Stimulated activated CD4-positive, alpha-beta T cell treated with anti-CD3 and anti-CD28 coated beads, TNF-alpha, amount 100 ng/mL, for 4 hours (primary cell): ENCODE measurements around the gene RPL4.

ENCODE experiments used
- DNase-seq, 3 experiments: peaks; one replicate each; pipeline ENCODE4 v3.0.0-alpha.2; 2020; ENCODE audit warnings: low read depth in 3 of 3

The RPL4 gene

DNA sequence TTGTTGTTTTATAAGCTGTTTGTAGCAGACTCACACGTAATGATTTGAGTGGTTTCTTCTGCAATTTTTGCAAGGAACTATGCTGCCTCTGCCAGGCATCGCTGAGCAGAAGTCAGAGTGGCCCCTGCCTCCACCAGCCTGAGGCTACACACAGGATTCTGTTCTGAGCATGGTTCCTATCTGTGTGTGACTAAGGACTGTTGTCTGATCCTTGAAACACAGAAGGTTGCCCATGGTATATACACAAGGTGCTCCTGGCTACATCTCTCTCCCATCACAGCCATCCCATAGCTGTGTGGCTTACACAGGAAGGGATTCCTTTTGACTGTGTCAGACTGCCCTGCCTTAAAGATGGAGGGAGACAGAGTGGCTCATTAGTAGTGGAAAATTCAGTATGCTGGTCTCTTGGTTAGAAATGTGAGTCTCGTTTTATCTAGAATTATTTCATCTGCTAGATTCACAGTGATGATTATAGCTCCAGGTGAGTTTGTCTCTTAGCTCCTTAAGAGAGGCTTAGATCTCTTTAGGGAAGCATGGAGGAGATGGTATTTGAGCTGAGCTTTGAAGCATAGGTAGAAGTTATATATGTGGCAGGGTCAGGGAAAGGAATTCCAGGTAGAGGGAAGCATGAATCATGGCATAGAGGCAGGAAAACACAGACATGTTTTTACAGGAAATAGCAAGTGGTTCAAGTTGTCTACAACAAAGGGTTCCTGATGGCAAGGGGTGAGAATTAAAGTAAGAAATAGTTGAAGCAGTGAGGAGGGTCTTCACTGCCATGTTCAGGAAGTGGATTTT is 44.6 kb downstream of the RPL4 start:
- no peak for DNase-seq

DNA sequence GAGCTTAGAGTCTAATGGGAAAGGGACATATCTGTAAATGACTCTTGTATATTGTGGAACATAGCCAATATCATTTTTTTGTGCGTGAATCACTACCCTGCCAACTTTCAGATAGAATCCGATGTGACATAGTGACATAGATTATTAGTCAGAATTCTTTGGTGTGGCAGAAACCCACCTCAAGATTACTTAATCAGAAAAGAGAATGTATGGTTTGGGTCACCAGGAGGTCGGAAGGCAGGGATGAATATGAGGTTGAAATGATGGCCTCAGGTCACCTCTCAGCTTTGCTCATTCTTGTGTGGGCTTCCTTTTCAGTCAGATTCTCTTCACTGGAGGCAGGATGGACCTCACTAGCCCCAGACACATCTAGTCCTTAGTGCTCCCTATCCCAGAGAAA is 48.4 kb downstream of the RPL4 start:
- no peak for DNase-seq

DNA sequence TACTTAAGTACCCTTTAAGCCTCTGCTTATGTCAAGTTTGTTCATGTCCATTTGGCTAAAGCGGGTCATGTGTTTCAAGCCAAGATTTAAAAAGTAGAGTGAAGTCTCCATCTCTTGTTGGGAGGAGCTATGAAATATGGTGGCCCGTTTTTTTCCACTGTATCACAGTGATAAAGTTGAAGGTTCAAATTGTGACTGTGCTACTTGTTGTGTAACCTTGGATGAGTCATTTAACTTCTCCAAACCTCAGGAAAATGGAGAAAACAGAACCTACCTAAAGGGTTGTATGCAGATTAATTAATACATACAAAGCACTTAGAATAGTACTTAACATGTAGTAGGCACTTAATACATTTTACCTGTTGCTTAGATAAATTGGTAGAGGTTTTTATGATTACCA is 50.5 kb downstream of the RPL4 start:
- DNase-seq: no peak

DNA sequence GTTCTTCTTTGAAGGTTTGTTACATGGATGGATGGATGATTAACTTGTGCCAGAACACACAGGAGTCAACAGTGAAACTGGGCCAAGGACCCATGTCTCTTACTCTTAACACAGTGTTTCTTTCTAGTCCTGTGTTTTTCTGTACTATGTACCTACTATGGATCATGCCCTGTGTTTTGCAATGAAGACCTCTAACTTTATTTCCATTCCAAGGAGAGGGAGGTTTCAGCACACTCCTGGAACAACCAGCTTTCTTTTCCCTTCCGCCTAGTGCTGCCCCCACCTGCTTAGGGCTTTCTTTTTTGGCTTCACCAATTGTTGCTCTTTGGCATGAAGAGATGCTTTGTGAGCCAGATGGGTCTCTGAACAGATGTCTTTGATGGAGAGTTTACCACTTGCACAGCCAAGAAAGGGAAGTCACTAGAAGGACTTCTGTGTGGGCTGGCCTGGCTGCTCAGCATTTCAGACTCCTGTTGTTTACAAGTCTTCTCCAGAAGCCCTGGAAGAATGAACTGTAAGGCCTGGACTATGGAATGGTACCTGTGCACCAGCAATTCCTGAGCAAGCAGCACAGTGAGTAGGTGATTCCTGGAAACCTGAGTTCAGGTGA is 51.6 kb downstream of the RPL4 start:
- no peak for DNase-seq

DNA sequence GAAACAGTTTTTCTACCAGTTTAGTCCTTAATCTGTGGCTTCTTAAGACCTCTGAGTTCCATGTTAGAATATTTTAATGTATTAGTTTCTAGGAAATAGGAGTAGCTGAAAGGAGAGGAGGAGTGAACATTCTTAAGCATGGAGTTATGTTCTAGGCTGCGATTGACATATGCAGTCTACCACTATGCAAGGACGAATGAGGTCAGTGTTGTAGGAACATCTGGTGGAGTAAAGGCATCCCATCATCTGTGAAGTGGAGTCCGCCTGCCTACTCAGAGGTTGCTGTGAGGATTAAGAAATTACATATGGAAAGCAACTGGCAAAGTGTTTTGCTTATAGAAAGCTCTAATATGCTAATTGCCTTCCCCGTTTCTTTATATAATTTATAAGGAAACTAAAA is 52.2 kb downstream of the RPL4 start:
- DNase-seq: no peak
